ENCODE measurements around the gene SPINK1.
"Not testable (repeated sequence)": the region's sequence is repeated elsewhere in the genome, so short reads cannot be mapped to it uniquely, and the experiment has no call there.

The SPINK1 gene

GRCh38 chr5:147869892-147870291 lies 38.4 kb upstream of the SPINK1 start:
- Histone ChIP-seq H3K27ac (ENCODE audit: low read depth, low read length) (peak overlapping the region; percentile 99), H3K4me1 (ENCODE audit: control insufficient read depth, insufficient read depth, low read length) (peaks cover 23% of the 10 kb centered on the region), H3K36me3 (ENCODE audit: control insufficient read depth, insufficient read depth, low read length) (peaks cover 33% of the 10 kb centered on the region), H3K9ac (ENCODE audit: low read depth, low read length) (peak overlapping the region; percentile 93), H3K4me3 (ENCODE audit: low read depth, low read length) (peak overlapping the region; percentile 50)
- H3K9me3 ChIP-seq (ENCODE audit: control insufficient read depth, insufficient read depth, low read length); H3K27me3 ChIP-seq (ENCODE audit: control insufficient read depth, insufficient read depth, low read length): not testable (repeated sequence)

- H3K27ac ChIP-seq (ENCODE audit: low read depth, low read length) = peak overlapping the region; percentile 99
- no peaks in the 10 kb centered on the region for H3K9me3 ChIP-seq (ENCODE audit: control insufficient read depth, insufficient read depth, low read length)
- no peaks in the 10 kb centered on the region for H3K27me3 ChIP-seq (ENCODE audit: control insufficient read depth, insufficient read depth, low read length)
- peaks cover 39% of the 10 kb centered on the region for H3K36me3 ChIP-seq (ENCODE audit: control insufficient read depth, insufficient read depth, low read length)
- H3K4me3 ChIP-seq (ENCODE audit: low read depth, low read length) = peak overlapping the region; percentile 45
- peak overlapping the region; percentile 93 for H3K9ac ChIP-seq (ENCODE audit: low read depth, low read length)
- peaks cover 21% of the 10 kb centered on the region for H3K4me1 ChIP-seq (ENCODE audit: control insufficient read depth, insufficient read depth, low read length)
These were observed 37.6 kb upstream of the SPINK1 start for GRCh38 chr5:147869112-147869511.

- Histone ChIP-seq H3K4me1 (ENCODE audit: control insufficient read depth, insufficient read depth, low read length) (peaks cover 56% of the 10 kb centered on the region), H3K27me3 (ENCODE audit: control insufficient read depth, insufficient read depth, low read length) (no peaks in the 10 kb centered on the region), H3K9ac (ENCODE audit: low read depth, low read length) (no peak overlapping the region), H3K9me3 (ENCODE audit: control insufficient read depth, insufficient read depth, low read length) (no peaks in the 10 kb centered on the region), H3K4me3 (ENCODE audit: low read depth, low read length) (no peak overlapping the region), H3K36me3 (ENCODE audit: control insufficient read depth, insufficient read depth, low read length) (peaks cover 49% of the 10 kb centered on the region), H3K27ac (ENCODE audit: low read depth, low read length) (peak overlapping the region; percentile 17)
These were observed 32.1 kb upstream of the SPINK1 start for GRCh38 chr5:147863454-147864158.

- no peak overlapping the region for H3K9ac ChIP-seq (ENCODE audit: low read depth, low read length)
- no peaks in the 10 kb centered on the region for H3K9me3 ChIP-seq (ENCODE audit: control insufficient read depth, insufficient read depth, low read length)
- H3K27me3 ChIP-seq (ENCODE audit: control insufficient read depth, insufficient read depth, low read length) = no peaks in the 10 kb centered on the region
- H3K36me3 ChIP-seq (ENCODE audit: control insufficient read depth, insufficient read depth, low read length) = peaks cover 34% of the 10 kb centered on the region
- no peak overlapping the region for H3K4me3 ChIP-seq (ENCODE audit: low read depth, low read length)
- peaks cover 57% of the 10 kb centered on the region for H3K4me1 ChIP-seq (ENCODE audit: control insufficient read depth, insufficient read depth, low read length)
- H3K27ac ChIP-seq (ENCODE audit: low read depth, low read length) = peak overlapping the region; percentile 65
These were observed 29.2 kb upstream of the SPINK1 start for GRCh38 chr5:147860641-147861025.

GRCh38 chr5:147859962-147860640 lies 28.6 kb upstream of the SPINK1 start:
- peaks cover 57% of the 10 kb centered on the region for H3K4me1 ChIP-seq (ENCODE audit: control insufficient read depth, insufficient read depth, low read length)
- peak overlapping the region; percentile 43 for H3K27ac ChIP-seq (ENCODE audit: low read depth, low read length)
- no peaks in the 10 kb centered on the region for H3K9me3 ChIP-seq (ENCODE audit: control insufficient read depth, insufficient read depth, low read length)
- H3K9ac ChIP-seq (ENCODE audit: low read depth, low read length) = no peak overlapping the region
- peaks cover 34% of the 10 kb centered on the region for H3K36me3 ChIP-seq (ENCODE audit: control insufficient read depth, insufficient read depth, low read length)
- H3K27me3 ChIP-seq (ENCODE audit: control insufficient read depth, insufficient read depth, low read length) = no peaks in the 10 kb centered on the region
- no peak overlapping the region for H3K4me3 ChIP-seq (ENCODE audit: low read depth, low read length)

GRCh38 chr5:147858565-147858964 lies 27.1 kb upstream of the SPINK1 start:
- H3K36me3 ChIP-seq (ENCODE audit: control insufficient read depth, insufficient read depth, low read length) = peaks cover 22% of the 10 kb centered on the region
- peaks cover 49% of the 10 kb centered on the region for H3K4me1 ChIP-seq (ENCODE audit: control insufficient read depth, insufficient read depth, low read length)
- H3K27me3 ChIP-seq (ENCODE audit: control insufficient read depth, insufficient read depth, low read length) = no peaks in the 10 kb centered on the region
- H3K9me3 ChIP-seq (ENCODE audit: control insufficient read depth, insufficient read depth, low read length) = no peaks in the 10 kb centered on the region
- H3K27ac ChIP-seq (ENCODE audit: low read depth, low read length) = peak overlapping the region; percentile 58
- no peak overlapping the region for H3K9ac ChIP-seq (ENCODE audit: low read depth, low read length)
- H3K4me3 ChIP-seq (ENCODE audit: low read depth, low read length) = no peak overlapping the region

GRCh38 chr5:147857302-147858129 lies 26.0 kb upstream of the SPINK1 start:
- H3K27ac ChIP-seq (ENCODE audit: low read depth, low read length) = peak overlapping the region; percentile 52
- no peak overlapping the region for H3K9ac ChIP-seq (ENCODE audit: low read depth, low read length)
- H3K4me1 ChIP-seq (ENCODE audit: control insufficient read depth, insufficient read depth, low read length) = peaks cover 39% of the 10 kb centered on the region

GRCh38 chr5:147856801-147857200 lies 25.3 kb upstream of the SPINK1 start:
- peak overlapping the region; percentile 2 for H3K27ac ChIP-seq (ENCODE audit: low read depth, low read length)
- peaks cover 7% of the 10 kb centered on the region for H3K36me3 ChIP-seq (ENCODE audit: control insufficient read depth, insufficient read depth, low read length)
- H3K27me3 ChIP-seq (ENCODE audit: control insufficient read depth, insufficient read depth, low read length) = no peaks in the 10 kb centered on the region
- H3K9me3 ChIP-seq (ENCODE audit: control insufficient read depth, insufficient read depth, low read length) = no peaks in the 10 kb centered on the region
- H3K9ac ChIP-seq (ENCODE audit: low read depth, low read length) = no peak overlapping the region
- H3K4me3 ChIP-seq (ENCODE audit: low read depth, low read length) = no peak overlapping the region
- peaks cover 32% of the 10 kb centered on the region for H3K4me1 ChIP-seq (ENCODE audit: control insufficient read depth, insufficient read depth, low read length)

More at GRCh38 chr5:147857302-147858129, 26.0 kb upstream of the SPINK1 start:
- Histone ChIP-seq H3K4me3 (ENCODE audit: low read depth, low read length) (no peak overlapping the region), H3K9me3 (ENCODE audit: control insufficient read depth, insufficient read depth, low read length) (no peaks in the 10 kb centered on the region), H3K27me3 (ENCODE audit: control insufficient read depth, insufficient read depth, low read length) (no peaks in the 10 kb centered on the region), H3K36me3 (ENCODE audit: control insufficient read depth, insufficient read depth, low read length) (peaks cover 14% of the 10 kb centered on the region)

GRCh38 chr5:147855774-147856069 lies 24.3 kb upstream of the SPINK1 start:
- no peaks in the 10 kb centered on the region for H3K9me3 ChIP-seq (ENCODE audit: control insufficient read depth, insufficient read depth, low read length)
- no peak overlapping the region for H3K9ac ChIP-seq (ENCODE audit: low read depth, low read length)

GRCh38 chr5:147854894-147855773 lies 23.7 kb upstream of the SPINK1 start:
- no peak overlapping the region for H3K4me3 ChIP-seq (ENCODE audit: low read depth, low read length)
- peaks cover 15% of the 10 kb centered on the region for H3K4me1 ChIP-seq (ENCODE audit: control insufficient read depth, insufficient read depth, low read length)
- no peaks in the 10 kb centered on the region for H3K36me3 ChIP-seq (ENCODE audit: control insufficient read depth, insufficient read depth, low read length)
- H3K27ac ChIP-seq (ENCODE audit: low read depth, low read length) = no peak overlapping the region
- no peaks in the 10 kb centered on the region; the same call in 1 of the 2 replicates for H3K27me3 ChIP-seq (ENCODE audit: control insufficient read depth, insufficient read depth, low read length)
- H3K9ac ChIP-seq (ENCODE audit: low read depth, low read length) = no peak overlapping the region
- H3K9me3 ChIP-seq (ENCODE audit: control insufficient read depth, insufficient read depth, low read length) = no peaks in the 10 kb centered on the region

More at GRCh38 chr5:147855774-147856069, 24.3 kb upstream of the SPINK1 start:
- Histone ChIP-seq H3K4me3 (ENCODE audit: low read depth, low read length) (no peak overlapping the region), H3K36me3 (ENCODE audit: control insufficient read depth, insufficient read depth, low read length) (no peaks in the 10 kb centered on the region), H3K4me1 (ENCODE audit: control insufficient read depth, insufficient read depth, low read length) (peaks cover 21% of the 10 kb centered on the region), H3K27ac (ENCODE audit: low read depth, low read length) (no peak overlapping the region), H3K27me3 (ENCODE audit: control insufficient read depth, insufficient read depth, low read length) (no peaks in the 10 kb centered on the region; the same call in 1 of the 2 replicates)

All from HUES48 (cell line).